ENCODE measurements around the gene RRAGC. TPM values are rescaled to one million over a fixed set of nuclear protein-coding genes. Genes with fewer than 3 reads are reported as not detected.

The RRAGC gene
- total and polyA plus RNA-seq, 9 of the 15 experiments (the other 6 are each of a cell fraction or from before 2014, with no cell fraction given): 3.9 to 16.9 (median 10.9) TPM

GRCh38 chr1:38858833-38859560, 575 bp downstream of the RRAGC start (continued):
- TF ChIP-seq TCFL5 (CRISPR knock-in tag; conservative IDR thresholded peaks at IDR 0.05): no peak
- TF ChIP-seq HDAC2 (IDR thresholded peaks at IDR 0.05): 0 out of 2 replicates have a peak, but pooled peaks have one; percentile 18
- peak; percentile 92; the same call in 1 of the 2 replicates for TF ChIP-seq KDM2B (CRISPR knock-in tag; IDR thresholded peaks at IDR 0.05)
- peak; percentile 58 for TF ChIP-seq CHD1 (IDR thresholded peaks at IDR 0.05; ENCODE audit: low read length)
- no peak for TF ChIP-seq ID3 (CRISPR knock-in tag; IDR thresholded peaks at IDR 0.05)
- no peak for TF ChIP-seq ID3 (tag; IDR thresholded peaks at IDR 0.05)
- TF ChIP-seq TEAD2 (tag; IDR thresholded peaks at IDR 0.05): no peak
- TF ChIP-seq ASH1L (IDR thresholded peaks at IDR 0.05; ENCODE audit: borderline replicate concordance, low read depth, partially characterized antibody): no peak
- peak; percentile 55; the same call in 1 of the 2 replicates for TF ChIP-seq TFAP4 (CRISPR knock-in tag; IDR thresholded peaks at IDR 0.05; ENCODE audit: borderline replicate concordance)
- peak; percentile 77 for TF ChIP-seq RBBP5 (IDR thresholded peaks at IDR 0.05; ENCODE audit: borderline replicate concordance, insufficient read depth, low read length, poor library complexity, severe bottlenecking)
- no peak for TF ChIP-seq MYC (IDR thresholded peaks at IDR 0.05; ENCODE audit: low read depth, low read length)
- TF ChIP-seq MYC (CRISPR knock-in tag; IDR thresholded peaks at IDR 0.05; ENCODE audit: borderline replicate concordance, low read depth): no peak
- no peak for TF ChIP-seq ZNF134 (CRISPR knock-in tag; conservative IDR thresholded peaks at IDR 0.05)
- no peak for TF ChIP-seq FOS (IDR thresholded peaks at IDR 0.05; ENCODE audit: extremely low read depth, insufficient read length)
- TF ChIP-seq GTF3C2 (IDR thresholded peaks at IDR 0.05; ENCODE audit: borderline replicate concordance, extremely low read depth, insufficient read length): no peak
- no peak for TF ChIP-seq NELFE (IDR thresholded peaks at IDR 0.05; ENCODE audit: insufficient read depth, insufficient read length)
- TF ChIP-seq E2F6 (IDR thresholded peaks at IDR 0.05; ENCODE audit: borderline replicate concordance in 1 of 2, extremely low read depth in 1 of 2, insufficient read depth in 1 of 2, insufficient read length in 1 of 2, low read depth in 1 of 2, low read length in 1 of 2, poor library complexity in 1 of 2, severe bottlenecking in 1 of 2): peak in 1 of 2 experiments; percentile 16
- peak; percentile 33; the same call in 1 of the 2 replicates for TF ChIP-seq ZNF12 (CRISPR knock-in tag; IDR thresholded peaks at IDR 0.05)
- peak; percentile 35; the same call in 1 of the 2 replicates for TF ChIP-seq KLF13 (tag; IDR thresholded peaks at IDR 0.05; ENCODE audit: borderline replicate concordance, low read depth)
- no peak for TF ChIP-seq HMG20B (CRISPR knock-in tag; IDR thresholded peaks at IDR 0.05)
- no peak for TF ChIP-seq BDP1 (IDR thresholded peaks at IDR 0.05; ENCODE audit: insufficient read depth, insufficient read length)
